ENCODE results near the gene HAT1. TPM values are rescaled to one million over a fixed set of nuclear protein-coding genes. Genes with fewer than 3 reads are reported as not detected.
"Not testable (repeated sequence)": the region's sequence is repeated elsewhere in the genome, so short reads cannot be mapped to it uniquely, and the experiment has no call there.

HAT1 gene
- polyA plus RNA-seq, 2 donors, result 7.2 to 29.4 TPM

DNA sequence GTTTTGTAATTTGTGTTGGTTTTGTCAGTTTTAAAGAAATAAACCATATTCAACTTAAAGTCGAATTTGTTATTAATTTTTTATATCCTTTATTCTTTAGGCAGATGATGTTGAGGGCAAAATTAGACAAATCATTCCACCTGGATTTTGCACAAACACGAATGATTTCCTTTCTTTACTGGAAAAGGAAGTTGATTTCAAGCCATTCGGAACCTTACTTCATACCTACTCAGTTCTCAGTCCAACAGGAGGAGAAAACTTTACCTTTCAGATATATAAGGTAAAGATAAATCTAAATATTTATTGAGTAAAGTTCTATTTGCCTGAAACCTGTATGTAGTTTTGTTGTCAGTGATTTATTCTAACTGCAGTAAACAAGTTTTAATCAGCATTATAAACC lies 43.0 kb downstream of the HAT1 start:
- H3K9me3 ChIP-seq (ENCODE audit: control insufficient read depth in 2 of 2, insufficient read depth in 1 of 2, low read depth in 1 of 2, low read length in 1 of 2), result no peaks in the 10 kb centered on the region
- WGBS, 2 donors, result 83 to 87% methylated on average over 3 of the region's 3 CpGs
- H3K27ac ChIP-seq (ENCODE audit: low read depth in 2 of 2, low read length in 1 of 2), result no peak overlapping the region
- H3K4me1 ChIP-seq (ENCODE audit: control insufficient read depth in 2 of 2, insufficient read depth in 2 of 2, low read length in 1 of 2), result no peaks in the 10 kb centered on the region
- H3K4me3 ChIP-seq (ENCODE audit: low read depth in 1 of 2, low read length in 2 of 2), result no peak overlapping the region
- no peaks in the 10 kb centered on the region for H3K27me3 ChIP-seq (ENCODE audit: control insufficient read depth in 1 of 2, insufficient read depth in 2 of 2, low read length in 2 of 2)
- H3K36me3 ChIP-seq (ENCODE audit: control insufficient read depth in 2 of 2, insufficient read depth in 2 of 2, low read length in 1 of 2), result peaks cover 0 to 4% of the 10 kb centered on the region in 2 donors

DNA sequence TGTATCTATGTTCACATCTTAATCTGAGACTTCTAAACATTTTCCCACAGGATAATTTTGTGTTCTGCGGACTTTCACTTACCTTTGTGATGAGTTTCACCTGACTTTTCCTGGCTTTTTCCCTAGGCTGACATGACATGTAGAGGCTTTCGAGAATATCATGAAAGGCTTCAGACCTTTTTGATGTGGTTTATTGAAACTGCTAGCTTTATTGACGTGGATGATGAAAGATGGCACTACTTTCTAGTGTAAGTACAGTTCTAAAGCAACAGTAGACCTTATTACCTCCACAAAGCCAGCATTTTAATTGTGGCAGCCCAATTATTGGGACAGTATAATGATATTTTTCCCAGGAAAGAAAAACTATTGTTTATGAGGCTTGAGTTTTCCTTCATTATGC lies 43.4 kb downstream of the HAT1 start:
- WGBS, 2 donors, result 88 to 94% methylated on average over 3 of the region's 3 CpGs
- peaks cover 0 to 4% of the 10 kb centered on the region in 2 donors for H3K36me3 ChIP-seq (ENCODE audit: control insufficient read depth in 2 of 2, insufficient read depth in 2 of 2, low read length in 1 of 2)
- H3K27me3 ChIP-seq (ENCODE audit: control insufficient read depth in 1 of 2, insufficient read depth in 2 of 2, low read length in 2 of 2), result no peaks in the 10 kb centered on the region

DNA sequence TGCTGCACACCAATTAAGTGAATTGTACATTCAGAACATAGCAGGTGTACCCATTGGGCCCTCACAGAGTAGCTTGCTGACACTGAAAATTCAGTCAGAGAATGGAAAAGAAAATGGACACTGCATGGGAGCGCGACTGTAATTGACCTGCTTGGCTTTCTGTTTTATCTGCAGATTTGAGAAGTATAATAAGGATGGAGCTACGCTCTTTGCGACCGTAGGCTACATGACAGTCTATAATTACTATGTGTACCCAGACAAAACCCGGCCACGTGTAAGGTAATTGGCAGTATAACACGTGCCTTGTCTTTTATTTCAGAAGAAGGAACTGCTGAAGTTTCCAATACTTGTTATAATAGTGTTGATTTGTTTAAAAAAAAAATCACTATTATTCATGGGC lies 44.0 kb downstream of the HAT1 start:
- H3K4me3 ChIP-seq (ENCODE audit: low read depth in 1 of 2, low read length in 2 of 2), result no peak overlapping the region
- H3K36me3 ChIP-seq (ENCODE audit: control insufficient read depth in 2 of 2, insufficient read depth in 2 of 2, low read length in 1 of 2), result peaks cover 0 to 4% of the 10 kb centered on the region in 2 donors
- no peaks in the 10 kb centered on the region for H3K9me3 ChIP-seq (ENCODE audit: control insufficient read depth in 2 of 2, insufficient read depth in 1 of 2, low read depth in 1 of 2, low read length in 1 of 2)
- H3K4me1 ChIP-seq (ENCODE audit: control insufficient read depth in 2 of 2, insufficient read depth in 2 of 2, low read length in 1 of 2), result no peaks in the 10 kb centered on the region
- H3K27me3 ChIP-seq (ENCODE audit: control insufficient read depth in 1 of 2, insufficient read depth in 2 of 2, low read length in 2 of 2), result no peaks in the 10 kb centered on the region
- no peak overlapping the region for H3K27ac ChIP-seq (ENCODE audit: low read depth in 2 of 2, low read length in 1 of 2)
- WGBS, 2 donors, result 95 to 98% methylated on average over 8 of the region's 8 CpGs

More for the DNA sequence above, 43.4 kb downstream of the HAT1 start:
- no peak overlapping the region for H3K27ac ChIP-seq (ENCODE audit: low read depth in 2 of 2, low read length in 1 of 2)
- H3K4me1 ChIP-seq (ENCODE audit: control insufficient read depth in 2 of 2, insufficient read depth in 2 of 2, low read length in 1 of 2), result no peaks in the 10 kb centered on the region
- H3K9me3 ChIP-seq (ENCODE audit: control insufficient read depth in 2 of 2, insufficient read depth in 1 of 2, low read depth in 1 of 2, low read length in 1 of 2), result no peaks in the 10 kb centered on the region
- no peak overlapping the region for H3K4me3 ChIP-seq (ENCODE audit: low read depth in 1 of 2, low read length in 2 of 2)

DNA sequence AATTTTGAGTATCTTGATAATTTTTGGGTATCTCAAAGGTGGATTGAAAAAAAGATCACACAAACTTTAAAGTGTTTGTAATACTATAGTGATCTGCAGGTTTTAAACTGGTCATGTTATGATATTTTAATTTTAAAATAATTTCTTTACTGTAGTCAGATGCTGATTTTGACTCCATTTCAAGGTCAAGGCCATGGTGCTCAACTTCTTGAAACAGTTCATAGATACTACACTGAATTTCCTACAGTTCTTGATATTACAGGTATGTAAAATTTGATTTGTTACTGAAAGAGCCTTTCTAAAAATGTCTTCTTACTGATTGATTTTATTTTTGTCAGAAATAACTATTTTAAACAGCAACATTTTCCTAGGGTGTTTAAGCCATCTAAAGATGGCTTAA lies 44.4 kb downstream of the HAT1 start:
- peaks cover 0 to 4% of the 10 kb centered on the region in 2 donors for H3K36me3 ChIP-seq (ENCODE audit: control insufficient read depth in 2 of 2, insufficient read depth in 2 of 2, low read length in 1 of 2)
- H3K27ac ChIP-seq (ENCODE audit: low read depth in 2 of 2, low read length in 1 of 2), result no peak overlapping the region
- H3K4me3 ChIP-seq (ENCODE audit: low read depth in 1 of 2, low read length in 2 of 2), result no peak overlapping the region
- no peaks in the 10 kb centered on the region for H3K9me3 ChIP-seq (ENCODE audit: control insufficient read depth in 2 of 2, insufficient read depth in 1 of 2, low read depth in 1 of 2, low read length in 1 of 2)
- no peaks in the 10 kb centered on the region for H3K4me1 ChIP-seq (ENCODE audit: control insufficient read depth in 2 of 2, insufficient read depth in 2 of 2, low read length in 1 of 2)
- H3K27me3 ChIP-seq (ENCODE audit: control insufficient read depth in 1 of 2, insufficient read depth in 2 of 2, low read length in 2 of 2), result no peaks in the 10 kb centered on the region

GRCh38 chr2:171968509-171968908 lies 46.2 kb downstream of the HAT1 start:
- no peaks in the 10 kb centered on the region for H3K9me3 ChIP-seq (ENCODE audit: control insufficient read depth in 2 of 2, insufficient read depth in 1 of 2, low read depth in 1 of 2, low read length in 1 of 2)
- H3K4me3 ChIP-seq (ENCODE audit: low read depth in 1 of 2, low read length in 2 of 2), result no peak overlapping the region
- no peaks in the 10 kb centered on the region for H3K27me3 ChIP-seq (ENCODE audit: control insufficient read depth in 1 of 2, insufficient read depth in 2 of 2, low read length in 2 of 2)
- no peaks in the 10 kb centered on the region for H3K4me1 ChIP-seq (ENCODE audit: control insufficient read depth in 2 of 2, insufficient read depth in 2 of 2, low read length in 1 of 2)
- H3K36me3 ChIP-seq (ENCODE audit: control insufficient read depth in 2 of 2, insufficient read depth in 2 of 2, low read length in 1 of 2), result peaks cover 0 to 4% of the 10 kb centered on the region in 2 donors
- no peak overlapping the region for H3K27ac ChIP-seq (ENCODE audit: low read depth in 2 of 2, low read length in 1 of 2)

- H3K4me3 ChIP-seq (ENCODE audit: low read depth in 1 of 2, low read length in 2 of 2), result no peak overlapping the region
- WGBS, 2 donors, result 97 to 100% methylated on average over 2 of the region's 2 CpGs
- H3K27me3 ChIP-seq (ENCODE audit: control insufficient read depth in 1 of 2, insufficient read depth in 2 of 2, low read length in 2 of 2), result no peaks in the 10 kb centered on the region
- H3K9me3 ChIP-seq (ENCODE audit: control insufficient read depth in 2 of 2, insufficient read depth in 1 of 2, low read depth in 1 of 2, low read length in 1 of 2), result no peaks in the 10 kb centered on the region
- H3K4me1 ChIP-seq (ENCODE audit: control insufficient read depth in 2 of 2, insufficient read depth in 2 of 2, low read length in 1 of 2), result no peaks in the 10 kb centered on the region
- H3K27ac ChIP-seq (ENCODE audit: low read depth in 2 of 2, low read length in 1 of 2), result no peak overlapping the region
- no peaks in the 10 kb centered on the region for H3K36me3 ChIP-seq (ENCODE audit: control insufficient read depth in 2 of 2, insufficient read depth in 2 of 2, low read length in 1 of 2)
Observed at GRCh38 chr2:171972329-171972982, 50.2 kb downstream of the HAT1 start.

DNA sequence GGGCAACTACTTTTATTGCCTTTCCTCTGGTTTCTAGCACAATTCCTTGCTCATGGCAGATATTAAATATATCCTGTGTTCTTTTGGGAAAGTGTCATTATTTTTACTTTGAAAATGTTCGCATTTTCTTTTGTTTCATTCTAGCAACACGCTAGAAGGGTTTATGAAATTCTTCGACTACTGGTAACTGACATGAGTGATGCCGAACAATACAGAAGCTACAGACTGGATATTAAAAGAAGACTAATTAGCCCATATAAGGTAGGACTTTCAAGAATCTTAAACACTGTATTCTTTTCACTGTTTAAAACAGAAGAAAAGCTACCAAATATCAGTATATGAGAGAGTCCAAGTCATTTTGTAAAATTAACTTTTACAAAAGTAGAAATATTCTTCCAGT lies 56.8 kb downstream of the HAT1 start:
- Histone ChIP-seq H3K9me3 (ENCODE audit: control insufficient read depth in 2 of 2, insufficient read depth in 1 of 2, low read depth in 1 of 2, low read length in 1 of 2) (no peaks in the 10 kb centered on the region), H3K4me1 (ENCODE audit: control insufficient read depth in 2 of 2, insufficient read depth in 2 of 2, low read length in 1 of 2) (no peaks in the 10 kb centered on the region), H3K4me3 (ENCODE audit: low read depth in 1 of 2, low read length in 2 of 2) (no peak overlapping the region), H3K27me3 (ENCODE audit: control insufficient read depth in 1 of 2, insufficient read depth in 2 of 2, low read length in 2 of 2) (no peaks in the 10 kb centered on the region), H3K27ac (ENCODE audit: low read depth in 2 of 2, low read length in 1 of 2) (no peak overlapping the region), H3K36me3 (ENCODE audit: control insufficient read depth in 2 of 2, insufficient read depth in 2 of 2, low read length in 1 of 2) (peaks cover 0 to 3% of the 10 kb centered on the region in 2 donors)
- WGBS, 2 donors, result 96 to 98% methylated on average over 4 of the region's 4 CpGs

DNA sequence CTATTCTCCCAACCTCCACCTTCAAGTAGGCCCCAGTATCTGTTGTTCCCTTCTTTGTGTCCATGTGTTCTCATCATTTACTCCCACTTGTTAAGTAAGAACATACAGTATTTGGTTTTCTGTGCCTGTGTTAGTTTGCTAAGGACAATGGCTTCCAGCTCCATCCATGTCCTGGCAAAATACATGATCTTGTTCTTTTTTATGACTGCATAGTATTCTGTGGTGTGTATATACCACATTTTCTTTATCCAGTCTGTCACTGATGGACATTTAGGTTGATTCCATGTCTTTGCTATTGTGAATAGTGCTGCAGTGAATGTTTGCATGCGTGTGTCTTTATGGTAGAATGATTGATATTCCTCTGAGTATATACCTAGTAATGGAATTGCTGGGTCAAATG lies 61.7 kb downstream of the HAT1 start:
- not testable (repeated sequence) for H3K9me3 ChIP-seq (ENCODE audit: control insufficient read depth in 2 of 2, insufficient read depth in 1 of 2, low read depth in 1 of 2, low read length in 1 of 2); H3K4me3 ChIP-seq (ENCODE audit: low read depth in 1 of 2, low read length in 2 of 2); H3K27me3 ChIP-seq (ENCODE audit: control insufficient read depth in 1 of 2, insufficient read depth in 2 of 2, low read length in 2 of 2); H3K36me3 ChIP-seq (ENCODE audit: control insufficient read depth in 2 of 2, insufficient read depth in 2 of 2, low read length in 1 of 2); H3K27ac ChIP-seq (ENCODE audit: low read depth in 2 of 2, low read length in 1 of 2); H3K4me1 ChIP-seq (ENCODE audit: control insufficient read depth in 2 of 2, insufficient read depth in 2 of 2, low read length in 1 of 2)
- 97 to 100% methylated on average over 1 of the region's 1 CpG for WGBS, 2 donors

- Histone ChIP-seq H3K36me3 (ENCODE audit: control insufficient read depth in 2 of 2, insufficient read depth in 2 of 2, low read length in 1 of 2) (no peaks in the 10 kb centered on the region), H3K9me3 (ENCODE audit: control insufficient read depth in 2 of 2, insufficient read depth in 1 of 2, low read depth in 1 of 2, low read length in 1 of 2) (no peaks in the 10 kb centered on the region), H3K27ac (ENCODE audit: low read depth in 2 of 2, low read length in 1 of 2) (no peak overlapping the region), H3K4me1 (ENCODE audit: control insufficient read depth in 2 of 2, insufficient read depth in 2 of 2, low read length in 1 of 2) (no peaks in the 10 kb centered on the region), H3K27me3 (ENCODE audit: control insufficient read depth in 1 of 2, insufficient read depth in 2 of 2, low read length in 2 of 2) (no peaks in the 10 kb centered on the region), H3K4me3 (ENCODE audit: low read depth in 1 of 2, low read length in 2 of 2) (no peak overlapping the region)
- 93 to 94% methylated on average over 2 of the region's 2 CpGs for WGBS, 2 donors
Observed at GRCh38 chr2:171985076-171985475, 62.8 kb downstream of the HAT1 start.

- no peaks in the 10 kb centered on the region for H3K4me1 ChIP-seq (ENCODE audit: control insufficient read depth in 2 of 2, insufficient read depth in 2 of 2, low read length in 1 of 2)
- no peak overlapping the region for H3K4me3 ChIP-seq (ENCODE audit: low read depth in 1 of 2, low read length in 2 of 2)
- no peaks in the 10 kb centered on the region for H3K36me3 ChIP-seq (ENCODE audit: control insufficient read depth in 2 of 2, insufficient read depth in 2 of 2, low read length in 1 of 2)
- H3K9me3 ChIP-seq (ENCODE audit: control insufficient read depth in 2 of 2, insufficient read depth in 1 of 2, low read depth in 1 of 2, low read length in 1 of 2), result no peaks in the 10 kb centered on the region
- WGBS, 2 donors, result 91 to 95% methylated on average over 4 of the region's 4 CpGs
- no peaks in the 10 kb centered on the region for H3K27me3 ChIP-seq (ENCODE audit: control insufficient read depth in 1 of 2, insufficient read depth in 2 of 2, low read length in 2 of 2)
- H3K27ac ChIP-seq (ENCODE audit: low read depth in 2 of 2, low read length in 1 of 2), result no peak overlapping the region
Observed at GRCh38 chr2:171986778-171987177, 64.5 kb downstream of the HAT1 start.

All from esophagus (tissue), 2 donors.